SK-N-SH treated with all-trans-retinoic acid at 6 μM for 48 hours (cell line): ENCODE measurements around the gene ALAS1.
"Not testable (repeated sequence)": the region's sequence is repeated elsewhere in the genome, so short reads cannot be mapped to it uniquely, and the experiment has no call there.

ENCODE experiments used
- ATAC-seq: fragments of 200-7000 bp; cut with Tn5 transposase; 3 replicates; pipeline ENCODE4 v1.9.1; 2020; ENCODE audit warnings: mild to moderate bottlenecking, moderate library complexity
- ARNTL ChIP-seq: fragments of 450-650 bp; formaldehyde crosslinking; IDR thresholded peaks from 2 replicates; pipeline ENCODE4 v1.5.0; 2020; ENCODE audit warnings: low read depth, mild to moderate bottlenecking, moderate library complexity, borderline replicate concordance
- BACH2 ChIP-seq: fragments of 250-450 bp; sonication (Bioruptor Pico); IDR thresholded peaks from 2 replicates; pipeline ENCODE4 v1.9.0; 2021; ENCODE audit warnings: mild to moderate bottlenecking, borderline replicate concordance
- CREB5 ChIP-seq: fragments of 250-450 bp; sonication (Bioruptor Pico); IDR thresholded peaks from 2 replicates; pipeline ENCODE4 v1.5.1; 2020; ENCODE audit warnings: low read depth, mild to moderate bottlenecking, moderate library complexity
- CSDC2 ChIP-seq: fragments of 250-450 bp; sonication (Bioruptor Pico); IDR thresholded peaks from 2 replicates; pipeline ENCODE4 v1.5.0; 2020; ENCODE audit warnings: mild to moderate bottlenecking, moderate library complexity
- GLIS3 ChIP-seq: fragments of 250-450 bp; sonication (Bioruptor Pico); IDR thresholded peaks from 2 replicates; pipeline ENCODE4 v1.5.0; 2020; ENCODE audit warnings: mild to moderate bottlenecking, moderate library complexity
- ISL1 ChIP-seq: fragments of 250-450 bp; sonication (Bioruptor Pico); IDR thresholded peaks from 2 replicates; pipeline ENCODE4 v2.1.2; 2022; ENCODE audit warnings: mild to moderate bottlenecking, moderate library complexity
- PPARA ChIP-seq: fragments of 250-450 bp; sonication (Bioruptor Pico); IDR thresholded peaks from 2 replicates; pipeline ENCODE4 v1.5.0; 2020; ENCODE audit warnings: mild to moderate bottlenecking, borderline replicate concordance
- SNAI2 ChIP-seq: fragments of 250-450 bp; sonication (Bioruptor Pico); IDR thresholded peaks from 2 replicates; pipeline ENCODE4 v1.5.0; 2020; ENCODE audit warnings: mild to moderate bottlenecking, moderate library complexity
- TCF4 ChIP-seq: fragments of 250-450 bp; sonication (Bioruptor Pico); IDR thresholded peaks from 2 replicates; pipeline ENCODE4 v1.8.0; 2021; ENCODE audit warnings: mild to moderate bottlenecking, moderate library complexity, borderline replicate concordance
- TOX ChIP-seq: fragments of 250-450 bp; sonication (Bioruptor Pico); IDR thresholded peaks from 2 replicates; pipeline ENCODE4 v1.8.0; 2021; ENCODE audit warnings: mild to moderate bottlenecking, moderate library complexity, borderline replicate concordance
- TSHZ2 ChIP-seq: fragments of 250-450 bp; sonication (Bioruptor Pico); IDR thresholded peaks from 2 replicates; pipeline ENCODE4 v1.5.0; 2020; ENCODE audit warnings: mild to moderate bottlenecking, moderate library complexity
- ZC3H10 ChIP-seq: fragments of 250-450 bp; sonication (Bioruptor Pico); IDR thresholded peaks from 2 replicates; pipeline ENCODE4 v1.5.1; 2021; ENCODE audit warnings: mild to moderate bottlenecking, moderate library complexity
- ZNF565 ChIP-seq: fragments of 450-650 bp; formaldehyde crosslinking; conservative IDR thresholded peaks from 2 replicates; pipeline ENCODE4 v1.5.0; 2020; ENCODE audit warnings: low read depth, mild to moderate bottlenecking, moderate library complexity
- ZNF70 ChIP-seq: fragments of 450-650 bp; formaldehyde crosslinking; IDR thresholded peaks from 2 replicates; pipeline ENCODE4 v1.5.0; 2020; ENCODE audit warnings: mild to moderate bottlenecking, moderate library complexity

Gene ALAS1

GRCh38 chr3:52174896-52175295, 23.1 kb upstream of the ALAS1 start (continued):
- TF ChIP-seq ARNTL (CRISPR knock-in tag) (no peak), TSHZ2 (no peak), BACH2 (no peak), SNAI2 (no peak)

GRCh38 chr3:52175416-52176179, 22.4 kb upstream of the ALAS1 start:
- TF ChIP-seq ZC3H10 (no peak), ZNF70 (CRISPR knock-in tag) (no peak), CSDC2 (no peak)
- ATAC-seq, result no peak

GRCh38 chr3:52176180-52176752, 21.7 kb upstream of the ALAS1 start:
- no peak for TF ChIP-seq TOX (CRISPR knock-in tag)
- TF ChIP-seq, all 23 proteins: peak for 0
- no peak; the same call in 2 of the 3 replicates for ATAC-seq

GRCh38 chr3:52176951-52177700, 20.8 kb upstream of the ALAS1 start:
- no peak for ATAC-seq
- no peak for TF ChIP-seq TCF4
- TF ChIP-seq GLIS3 (CRISPR knock-in tag), result no peak
- no peak for TF ChIP-seq TSHZ2
- TF ChIP-seq PPARA, result no peak
- TF ChIP-seq ARNTL (CRISPR knock-in tag), result no peak
- no peak for TF ChIP-seq ISL1 (CRISPR knock-in tag)

- no peak for ATAC-seq
- TF ChIP-seq TSHZ2, result no peak
- TF ChIP-seq CREB5 (CRISPR knock-in tag), result no peak
- TF ChIP-seq ZC3H10, result no peak
- no peak for TF ChIP-seq ZNF565
- TF ChIP-seq TCF4, result no peak
These were observed 20.3 kb upstream of the ALAS1 start for GRCh38 chr3:52177701-52178042.

- ATAC-seq, result not testable (repeated sequence)
These were observed 19.8 kb upstream of the ALAS1 start for GRCh38 chr3:52178126-52178525.
